Suprapubic skin (tissue), 4 donors: Measurements from ENCODE around the gene UBC. TPM values are rescaled to one million over a fixed set of nuclear protein-coding genes. Genes with fewer than 3 reads are reported as not detected.

Source experiments
- DNase-seq, 2 donors: peaks; one replicate each; pipeline ENCODE4 v3.0.0-alpha.2; 2019; ENCODE audit warnings: low spot score in 2 of 2
- H3K27ac ChIP-seq: fragments of 200-600 bp; sonication (generic); one replicate; pipeline ENCODE4 v1.5.1; 2019
- H3K27me3 ChIP-seq: fragments of 200-600 bp; sonication (generic); one replicate; pipeline ENCODE4 v1.5.1; 2019
- H3K36me3 ChIP-seq: fragments of 200-600 bp; sonication (generic); one replicate; pipeline ENCODE4 v1.5.1; 2019
- H3K4me1 ChIP-seq: fragments of 200-600 bp; sonication (generic); one replicate; pipeline ENCODE4 v1.5.1; 2019
- H3K4me3 ChIP-seq: fragments of 200-600 bp; sonication (generic); one replicate; pipeline ENCODE4 v1.5.1; 2019; ENCODE audit warnings: mild to moderate bottlenecking
- H3K9me3 ChIP-seq: fragments of 200-600 bp; sonication (generic); one replicate; pipeline ENCODE4 v1.5.1; 2019
- EP300 ChIP-seq: sonication (generic); formaldehyde crosslinking; IDR thresholded peaks from one replicate; pipeline ENCODE4 v1.6.1; 2017; ENCODE audit warnings: antibody characterized with exemption
- POLR2A ChIP-seq, 2 donors: fragments of 450-650 bp; IDR thresholded peaks; one replicate each; pipeline ENCODE4 v1.6.1; 2017; ENCODE audit warnings: antibody characterized with exemption in 2 of 2, mild to moderate bottlenecking in 2 of 2, moderate library complexity in 2 of 2
- POLR2AphosphoS5 ChIP-seq, 3 donors: sonication (generic); formaldehyde crosslinking; IDR thresholded peaks; one replicate each; pipeline ENCODE4 v1.6.1; 2017; ENCODE audit warnings: antibody characterized with exemption in 3 of 3
- WGBS: methylation state at CpG from one replicate; pipeline ENCODE4 v1.1.5; 2018; 5-methylcytosine and 5-hydroxymethylcytosine counted together
- total RNA-seq, 4 donors: library from RNA; depleted of rRNA; stranded (reverse); fragments of >200 nt; gene quantifications; one replicate each; pipeline ENCODE4 v1.1.0, GENCODE V29; 2016
- TF ChIP-seq, protein P1 (sequence below), 2 donors: fragments of 200-600 bp in 1 of 2; fragments of 450-650 bp in 1 of 2; sonication (generic) in 1 of 2; IDR thresholded peaks; one replicate each; pipeline ENCODE4 v1.5.1; 2016 to 2019; ENCODE audit warnings: antibody characterized with exemption in 2 of 2, mild to moderate bottlenecking in 1 of 2, moderate library complexity in 1 of 2

UBC gene
- total RNA-seq, 4 donors from 2014 or later, result 1,287 to 1,717 (median 1,373) TPM

GRCh38 chr12:124872068-124872719 lies 42.3 kb downstream of the UBC start:
- 74% methylated on average over 11 of the region's 11 CpGs for WGBS
- no peaks in the 10 kb centered on the region for H3K9me3 ChIP-seq

DNA sequence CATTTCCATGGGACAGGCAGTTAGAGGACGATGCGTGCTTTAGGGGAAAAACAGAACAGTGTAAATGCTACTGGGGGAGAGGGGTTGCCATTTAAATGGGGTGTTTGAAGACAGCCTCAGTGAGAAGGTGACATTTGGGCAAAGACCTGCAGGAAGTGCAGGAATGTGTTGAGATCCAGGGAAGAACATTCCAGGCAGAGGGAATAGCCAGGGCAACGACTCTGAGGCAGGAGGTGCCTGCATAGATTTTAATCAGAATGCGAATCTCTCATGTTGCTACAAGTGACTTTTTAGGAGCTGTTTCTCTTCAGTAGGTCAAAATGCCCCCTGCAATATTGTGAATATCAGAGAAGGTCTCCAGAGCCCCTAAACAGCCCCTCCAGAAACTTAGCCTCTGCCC lies 43.2 kb downstream of the UBC start:
- Histone ChIP-seq H3K27ac (no peak overlapping the region), H3K4me3 (no peak overlapping the region), H3K4me1 (peaks cover 8% of the 10 kb centered on the region), H3K36me3 (no peaks in the 10 kb centered on the region), H3K9me3 (no peaks in the 10 kb centered on the region), H3K27me3 (no peaks in the 10 kb centered on the region)
- WGBS, result 80% methylated on average over 4 of the region's 4 CpGs
- TF ChIP-seq, protein P1, sequence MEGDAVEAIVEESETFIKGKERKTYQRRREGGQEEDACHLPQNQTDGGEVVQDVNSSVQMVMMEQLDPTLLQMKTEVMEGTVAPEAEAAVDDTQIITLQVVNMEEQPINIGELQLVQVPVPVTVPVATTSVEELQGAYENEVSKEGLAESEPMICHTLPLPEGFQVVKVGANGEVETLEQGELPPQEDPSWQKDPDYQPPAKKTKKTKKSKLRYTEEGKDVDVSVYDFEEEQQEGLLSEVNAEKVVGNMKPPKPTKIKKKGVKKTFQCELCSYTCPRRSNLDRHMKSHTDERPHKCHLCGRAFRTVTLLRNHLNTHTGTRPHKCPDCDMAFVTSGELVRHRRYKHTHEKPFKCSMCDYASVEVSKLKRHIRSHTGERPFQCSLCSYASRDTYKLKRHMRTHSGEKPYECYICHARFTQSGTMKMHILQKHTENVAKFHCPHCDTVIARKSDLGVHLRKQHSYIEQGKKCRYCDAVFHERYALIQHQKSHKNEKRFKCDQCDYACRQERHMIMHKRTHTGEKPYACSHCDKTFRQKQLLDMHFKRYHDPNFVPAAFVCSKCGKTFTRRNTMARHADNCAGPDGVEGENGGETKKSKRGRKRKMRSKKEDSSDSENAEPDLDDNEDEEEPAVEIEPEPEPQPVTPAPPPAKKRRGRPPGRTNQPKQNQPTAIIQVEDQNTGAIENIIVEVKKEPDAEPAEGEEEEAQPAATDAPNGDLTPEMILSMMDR (IDR thresholded peaks at IDR 0.05), result no peak
- TF ChIP-seq POLR2AphosphoS5 (IDR thresholded peaks at IDR 0.05) (no peak), EP300 (no peak), POLR2A (IDR thresholded peaks at IDR 0.05) (no peak)
- DNase-seq, result no peak

More at GRCh38 chr12:124872068-124872719, 42.3 kb downstream of the UBC start:
- peaks cover 8% of the 10 kb centered on the region for H3K4me1 ChIP-seq
- H3K27me3 ChIP-seq, result no peaks in the 10 kb centered on the region
- no peak overlapping the region for H3K4me3 ChIP-seq
- TF ChIP-seq EP300, result no peak
- DNase-seq, result no peak
- no peak overlapping the region for H3K27ac ChIP-seq
- no peaks in the 10 kb centered on the region for H3K36me3 ChIP-seq

GRCh38 chr12:124870515-124870914 lies 43.9 kb downstream of the UBC start:
- no peak overlapping the region for H3K4me3 ChIP-seq
- H3K4me1 ChIP-seq, result peaks cover 8% of the 10 kb centered on the region
- TF ChIP-seq POLR2AphosphoS5 (IDR thresholded peaks at IDR 0.05) (no peak), EP300 (no peak), POLR2A (IDR thresholded peaks at IDR 0.05) (no peak)
- TF ChIP-seq, protein P1 (IDR thresholded peaks at IDR 0.05), result no peak
- no peak for DNase-seq
- H3K36me3 ChIP-seq, result no peaks in the 10 kb centered on the region
- no peak overlapping the region for H3K27ac ChIP-seq
- WGBS, result 92% methylated on average over 4 of the region's 4 CpGs
- no peaks in the 10 kb centered on the region for H3K9me3 ChIP-seq
- H3K27me3 ChIP-seq, result no peaks in the 10 kb centered on the region

DNA sequence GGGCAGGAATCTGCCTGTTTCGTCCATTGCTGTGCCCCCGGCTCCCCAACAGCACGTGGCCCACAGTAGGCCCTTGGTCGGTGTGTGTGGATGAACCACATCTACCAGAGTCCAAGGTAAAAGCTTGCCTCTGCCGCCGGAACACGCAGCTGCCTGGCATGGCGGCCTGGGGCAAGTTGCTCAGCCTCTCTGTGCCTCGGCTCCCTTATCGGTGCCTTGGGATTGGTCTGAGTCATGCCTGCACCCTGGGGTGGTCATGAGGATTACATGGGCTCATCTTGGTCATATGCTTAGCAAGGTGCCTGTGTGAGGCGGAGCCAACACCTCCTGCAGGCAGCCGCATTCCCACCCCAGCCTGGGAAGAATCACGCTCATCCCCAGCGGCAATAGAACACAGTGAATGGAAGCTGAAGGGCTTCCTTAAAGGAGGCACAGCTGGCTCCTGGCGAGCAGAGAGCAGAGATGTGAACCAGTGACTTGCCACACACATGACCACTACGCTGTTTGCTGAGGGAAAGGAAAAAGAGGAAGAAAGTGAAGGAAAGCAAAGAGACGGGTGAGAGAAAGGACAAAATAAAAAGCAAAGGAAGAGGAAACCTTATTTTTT lies 45.3 kb downstream of the UBC start:
- Histone ChIP-seq H3K36me3 (no peaks in the 10 kb centered on the region), H3K4me3 (peak overlapping the region; percentile 10), H3K4me1 (peaks cover 10% of the 10 kb centered on the region), H3K27me3 (no peaks in the 10 kb centered on the region), H3K9me3 (no peaks in the 10 kb centered on the region), H3K27ac (peak overlapping the region; percentile 49)
- WGBS, result 54% methylated on average over 14 of the region's 17 CpGs
- TF ChIP-seq EP300 (no peak), POLR2AphosphoS5 (IDR thresholded peaks at IDR 0.05) (no peak), POLR2A (IDR thresholded peaks at IDR 0.05) (no peak)
- TF ChIP-seq, protein P1 (IDR thresholded peaks at IDR 0.05), result no peak
- no peak for DNase-seq

- Histone ChIP-seq H3K36me3 (no peaks in the 10 kb centered on the region), H3K27me3 (no peaks in the 10 kb centered on the region), H3K4me3 (peak overlapping the region; percentile 10), H3K4me1 (peaks cover 15% of the 10 kb centered on the region), H3K9me3 (no peaks in the 10 kb centered on the region), H3K27ac (peak overlapping the region; percentile 49)
- no peak for DNase-seq
- WGBS, result 68% methylated on average over 11 of the region's 11 CpGs
- TF ChIP-seq, protein P1 (IDR thresholded peaks at IDR 0.05), result no peak
- no peak for TF ChIP-seq POLR2A (IDR thresholded peaks at IDR 0.05)
- no peak for TF ChIP-seq EP300
Observed at GRCh38 chr12:124868252-124869058, 46.0 kb downstream of the UBC start.
